Stimulated activated naive CD8-positive, alpha-beta T cell treated with anti-CD3 and anti-CD28 coated beads, Interleukin-15, Interleukin-2, amounts not matched to agents 100 ng/mL and 50 ng/mL, for 24 hours (primary cell): ENCODE measurements around the gene METTL13.

ENCODE experiments used
- H3K27ac Mint-ChIP-seq: one replicate; pipeline ENCODE4 v1.8.0; 2021; ENCODE audit warnings: mild to moderate bottlenecking, mixed read lengths
- H3K27me3 Mint-ChIP-seq: one replicate; pipeline ENCODE4 v1.8.0; 2021; ENCODE audit warnings: mixed read lengths
- H3K36me3 Mint-ChIP-seq: one replicate; pipeline ENCODE4 v1.8.0; 2021; ENCODE audit warnings: low read depth, mixed read lengths
- H3K4me1 Mint-ChIP-seq: one replicate; pipeline ENCODE4 v1.8.0; 2021; ENCODE audit warnings: low read depth, mixed read lengths
- H3K4me3 Mint-ChIP-seq: one replicate; pipeline ENCODE4 v1.8.0; 2021; ENCODE audit warnings: mild to moderate bottlenecking, mixed read lengths
- H3K9me3 Mint-ChIP-seq: one replicate; pipeline ENCODE4 v1.8.0; 2021; ENCODE audit warnings: mixed read lengths

The METTL13 gene

DNA sequence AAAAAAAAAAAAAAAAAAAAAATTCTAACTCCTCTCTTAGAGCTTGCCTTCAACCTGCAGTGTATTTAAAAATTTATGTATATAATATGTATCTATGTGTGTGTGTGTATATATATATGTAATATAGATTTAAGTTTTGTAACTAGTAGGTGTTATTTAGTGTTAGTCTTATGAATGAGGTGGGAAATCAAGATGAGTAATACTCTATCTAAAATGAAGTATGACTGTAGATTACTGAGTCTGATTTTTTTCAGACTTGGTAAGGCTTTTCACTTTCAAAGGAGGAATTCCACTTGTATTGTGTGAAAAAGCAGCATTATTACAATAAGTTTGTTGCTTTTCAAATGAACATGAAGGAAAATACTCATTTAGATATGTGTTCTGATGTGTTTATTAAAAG is 54.4 kb downstream of the METTL13 start:
- no peaks in the 10 kb centered on the region for H3K27me3 Mint-ChIP-seq
- no peaks in the 10 kb centered on the region for H3K9me3 Mint-ChIP-seq
- no peak overlapping the region for H3K4me3 Mint-ChIP-seq
- H3K36me3 Mint-ChIP-seq = no peaks in the 10 kb centered on the region
- H3K27ac Mint-ChIP-seq = no peak overlapping the region
- H3K4me1 Mint-ChIP-seq = peaks cover 4% of the 10 kb centered on the region

GRCh38 chr1:171841050-171841910 is 59.8 kb downstream of the METTL13 start, which contains the start of gene DNM3:
DNM3 (plus strand) TSS chr1:171841498; CDS start chr1:171841657, 159 bp downstream.
- H3K27me3 Mint-ChIP-seq = peaks cover 21% of the 10 kb centered on the region
- peak within 1 kb of the TSS; percentile 86 for H3K4me3 Mint-ChIP-seq
- peak within 1 kb of the TSS; percentile 28 for H3K27ac Mint-ChIP-seq
- peaks cover 16% of the 10 kb centered on the region for H3K4me1 Mint-ChIP-seq
- H3K36me3 Mint-ChIP-seq = no peaks in the 10 kb centered on the region
- no peaks in the 10 kb centered on the region for H3K9me3 Mint-ChIP-seq

DNA sequence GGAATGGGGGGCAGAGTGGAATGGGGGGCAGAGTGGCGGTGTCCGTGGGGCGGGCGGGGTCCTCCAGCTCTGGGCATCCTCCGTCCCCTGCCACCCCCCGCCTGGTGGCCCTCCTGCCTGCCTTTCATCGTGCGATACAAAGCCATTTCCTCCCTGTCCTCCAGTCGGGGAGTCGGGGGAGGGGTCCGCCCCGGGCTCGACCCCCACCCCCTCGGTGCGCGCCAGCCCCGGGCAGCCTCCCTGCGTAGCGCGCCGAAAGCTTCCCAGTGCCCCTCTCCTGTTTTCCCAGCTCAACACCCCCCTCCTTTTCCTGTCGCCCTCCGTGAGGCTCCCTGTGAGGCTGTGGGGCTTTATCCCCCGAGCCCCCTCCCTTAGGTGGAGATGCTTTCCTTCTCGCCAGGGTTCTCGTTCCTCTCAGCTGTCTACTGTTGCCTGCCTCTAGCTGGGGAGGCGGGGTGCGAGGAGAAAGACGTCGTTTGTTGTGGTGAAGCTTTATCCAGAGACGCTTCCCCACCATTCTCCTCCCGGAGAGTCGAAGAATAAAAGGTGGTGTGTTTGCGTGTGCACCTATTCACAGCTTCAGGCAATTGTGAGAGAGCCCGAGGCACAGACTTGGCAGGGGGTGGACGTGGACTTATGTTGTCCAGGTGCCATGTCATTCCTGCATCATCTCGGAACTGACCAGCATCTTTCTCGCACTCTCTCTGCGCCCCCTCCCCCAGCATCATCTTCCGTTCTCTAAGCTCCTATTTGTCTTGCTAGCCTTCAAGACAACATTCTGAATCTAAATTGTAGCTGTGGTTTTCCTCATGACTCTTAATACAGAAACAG is 60.7 kb downstream of the METTL13 start:
- peaks cover 21% of the 10 kb centered on the region for H3K27me3 Mint-ChIP-seq
- peaks cover 16% of the 10 kb centered on the region for H3K4me1 Mint-ChIP-seq
- no peaks in the 10 kb centered on the region for H3K9me3 Mint-ChIP-seq
- H3K4me3 Mint-ChIP-seq = peak overlapping the region; percentile 86
- H3K36me3 Mint-ChIP-seq = no peaks in the 10 kb centered on the region
- H3K27ac Mint-ChIP-seq = peak overlapping the region; percentile 28

DNA sequence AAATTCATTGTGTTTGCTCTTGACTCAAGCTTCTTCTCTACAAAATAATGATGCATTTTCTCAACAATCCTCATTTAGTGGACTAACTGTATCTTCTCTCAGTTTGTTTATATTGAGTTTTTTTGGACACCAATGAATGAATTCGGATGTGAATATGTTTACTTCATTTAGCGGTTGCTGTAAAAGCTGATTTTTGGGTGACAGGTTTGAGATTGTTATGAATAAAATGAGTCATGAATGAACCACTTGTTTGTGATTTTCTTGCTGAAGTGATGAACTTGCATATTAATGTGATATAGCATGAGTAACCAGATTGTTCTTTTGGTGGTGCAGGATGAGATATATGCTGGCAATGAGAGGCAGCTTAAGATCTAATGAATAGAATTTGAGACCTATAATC is 62.9 kb downstream of the METTL13 start:
- Mint-ChIP-seq H3K9me3 (no peaks in the 10 kb centered on the region), H3K36me3 (no peaks in the 10 kb centered on the region), H3K27ac (no peak overlapping the region), H3K27me3 (peaks cover 24% of the 10 kb centered on the region), H3K4me1 (peaks cover 16% of the 10 kb centered on the region), H3K4me3 (no peak overlapping the region)

- Mint-ChIP-seq H3K27ac (no peak overlapping the region), H3K27me3 (peaks cover 28% of the 10 kb centered on the region), H3K36me3 (no peaks in the 10 kb centered on the region), H3K9me3 (no peaks in the 10 kb centered on the region), H3K4me1 (peaks cover 11% of the 10 kb centered on the region), H3K4me3 (no peak overlapping the region)
Measured at GRCh38 chr1:171845998-171846397, 64.5 kb downstream of the METTL13 start.
